ENCODE results near the gene NR2C2AP.
"Not testable (repeated sequence)": the region's sequence is repeated elsewhere in the genome, so short reads cannot be mapped to it uniquely, and the experiment has no call there.

NR2C2AP gene

GRCh38 chr19:19191768-19192077 is 11.5 kb downstream of the NR2C2AP start:
- DNase-seq (ENCODE audit: low spot score): no peak
- no peak for TF ChIP-seq CTCF (IDR thresholded peaks at IDR 0.05; ENCODE audit: borderline replicate concordance, control extremely low read depth, extremely low read depth, insufficient read depth, missing control alignments)
- in situ Hi-C loops (cut with MboI; ENCODE audit: low sequenced_read_pairs, unreplicated experiment): loop anchor here (25.0 kb wide), 1 partner anchor 296 kb away; no protein-coding TSS in a partner anchor

- in situ Hi-C loops (cut with MboI; ENCODE audit: low sequenced_read_pairs, unreplicated experiment): loop anchor here (25.0 kb wide), 1 partner anchor 301 kb away; no protein-coding TSS in a partner anchor
- no peak for TF ChIP-seq CTCF (IDR thresholded peaks at IDR 0.05; ENCODE audit: borderline replicate concordance, control extremely low read depth, extremely low read depth, insufficient read depth, missing control alignments)
- no peak for DNase-seq (ENCODE audit: low spot score)
Observed at GRCh38 chr19:19186742-19187141, 16.5 kb downstream of the NR2C2AP start.

GRCh38 chr19:19185853-19186740 is 17.1 kb downstream of the NR2C2AP start:
- DNase-seq (ENCODE audit: low spot score): peak; percentile 62
- in situ Hi-C loops (cut with MboI; ENCODE audit: low sequenced_read_pairs, unreplicated experiment): loop anchor here (25.0 kb wide), 1 partner anchor 301 kb away; no protein-coding TSS in a partner anchor
- peak; percentile 35 for TF ChIP-seq CTCF (IDR thresholded peaks at IDR 0.05; ENCODE audit: borderline replicate concordance, control extremely low read depth, extremely low read depth, insufficient read depth, missing control alignments)

GRCh38 chr19:19181488-19181998 is 21.7 kb downstream of the NR2C2AP start:
- no peak for TF ChIP-seq CTCF (IDR thresholded peaks at IDR 0.05; ENCODE audit: borderline replicate concordance, control extremely low read depth, extremely low read depth, insufficient read depth, missing control alignments)
- no peak for DNase-seq (ENCODE audit: low spot score)
- in situ Hi-C loops (cut with MboI; ENCODE audit: low sequenced_read_pairs, unreplicated experiment): loop anchor here (5.0 to 25.0 kb wide), 2 partner anchors 39 to 306 kb away; no protein-coding TSS in a partner anchor

GRCh38 chr19:19179548-19180441 is 23.4 kb downstream of the NR2C2AP start:
- in situ Hi-C loops (cut with MboI; ENCODE audit: low sequenced_read_pairs, unreplicated experiment): loop anchor here (5.0 to 25.0 kb wide), 2 partner anchors 37 to 308 kb away; no protein-coding TSS in a partner anchor
- no peak for DNase-seq (ENCODE audit: low spot score)
- TF ChIP-seq CTCF (IDR thresholded peaks at IDR 0.05; ENCODE audit: borderline replicate concordance, control extremely low read depth, extremely low read depth, insufficient read depth, missing control alignments): no peak

GRCh38 chr19:19176950-19177349 is 26.3 kb downstream of the NR2C2AP start:
- TF ChIP-seq CTCF (IDR thresholded peaks at IDR 0.05; ENCODE audit: borderline replicate concordance, control extremely low read depth, extremely low read depth, insufficient read depth, missing control alignments): no peak
- in situ Hi-C loops (cut with MboI; ENCODE audit: low sequenced_read_pairs, unreplicated experiment): loop anchor here (25.0 kb wide), 1 partner anchor 310 kb away; no protein-coding TSS in a partner anchor
- no peak for DNase-seq (ENCODE audit: low spot score)

GRCh38 chr19:19173243-19173642 is 30.0 kb downstream of the NR2C2AP start:
- in situ Hi-C loops (cut with MboI; ENCODE audit: low sequenced_read_pairs, unreplicated experiment); DNase-seq (ENCODE audit: low spot score): not testable (repeated sequence)

All from GM13976 (cell line).